ENCODE data around the gene CCDC158.
"Not testable (repeated sequence)": the region's sequence is repeated elsewhere in the genome, so short reads cannot be mapped to it uniquely, and the experiment has no call there.

CCDC158 gene

GRCh38 chr4:76364763-76365162 lies 56.2 kb downstream of the CCDC158 start:
- DNase-seq: no peak

DNA sequence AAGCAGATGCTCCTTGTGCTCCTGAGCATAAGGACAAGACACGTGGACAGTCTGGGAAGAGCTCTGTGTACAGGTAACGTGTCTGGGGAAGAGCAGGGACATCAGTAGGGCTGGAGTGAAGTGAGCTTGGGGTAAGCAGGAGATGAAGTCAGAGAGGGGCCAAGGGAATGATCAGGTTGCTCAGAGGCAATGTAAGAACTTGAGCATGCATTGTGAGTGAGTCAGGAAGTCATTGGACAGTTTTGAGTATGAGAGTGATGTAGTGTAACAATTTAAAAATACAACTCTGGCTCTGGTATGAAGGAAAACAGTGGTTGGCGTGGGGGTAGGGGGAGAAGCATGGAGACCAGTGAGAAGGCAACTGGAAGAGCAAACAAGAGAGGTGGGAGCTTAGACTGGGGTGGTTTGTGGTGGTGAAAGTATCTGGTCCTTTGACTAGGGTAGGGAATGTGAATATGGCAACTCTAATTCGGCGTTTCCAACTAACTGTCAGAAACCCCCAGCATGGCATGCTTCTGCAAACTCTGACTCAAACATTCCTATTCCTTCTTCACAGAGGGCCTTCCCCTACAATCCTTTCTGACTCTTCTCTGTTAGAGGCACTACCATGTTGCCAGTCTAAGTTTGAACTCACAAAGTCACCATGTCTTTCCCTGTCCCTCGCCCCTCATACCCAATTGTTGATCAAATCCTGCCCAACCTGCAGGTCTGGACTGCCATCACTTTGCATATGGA lies 57.2 kb downstream of the CCDC158 start:
- no peak for DNase-seq

DNA sequence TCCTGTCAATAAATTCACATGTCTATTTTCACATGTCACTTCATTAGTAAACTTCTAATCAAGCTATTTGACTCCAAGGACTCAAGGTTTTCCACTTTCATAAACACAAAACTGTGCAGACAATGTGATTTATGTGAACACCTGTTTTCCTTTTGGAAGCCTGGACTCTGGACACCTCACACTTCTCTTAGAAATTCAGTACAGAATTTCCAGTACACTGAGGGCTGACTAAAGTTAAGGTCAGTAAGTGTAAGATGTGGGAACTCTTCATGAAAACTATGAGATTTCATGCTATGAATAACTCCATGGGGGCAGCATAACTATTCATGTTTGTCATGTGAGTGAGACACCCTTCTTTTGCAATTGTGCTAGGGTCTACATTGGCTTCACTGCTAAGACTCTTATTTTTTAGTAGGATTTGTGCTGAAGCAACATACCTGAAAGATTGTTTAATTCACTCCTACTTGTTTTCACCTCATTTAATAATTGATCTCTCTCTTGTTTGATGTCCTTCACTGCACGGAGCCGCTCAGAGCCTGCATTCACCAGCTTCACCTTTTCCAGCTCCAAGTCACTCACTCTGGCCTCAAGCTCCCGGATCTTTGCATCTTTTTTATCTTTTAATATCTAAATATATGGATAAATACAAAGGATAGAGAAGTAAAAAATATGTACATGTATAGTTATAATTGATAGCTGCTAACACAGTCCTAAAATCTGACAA lies 59.1 kb downstream of the CCDC158 start:
- no peak for DNase-seq

GRCh38 chr4:76359881-76360466 lies 61.0 kb downstream of the CCDC158 start:
- not testable (repeated sequence) for DNase-seq

DNA sequence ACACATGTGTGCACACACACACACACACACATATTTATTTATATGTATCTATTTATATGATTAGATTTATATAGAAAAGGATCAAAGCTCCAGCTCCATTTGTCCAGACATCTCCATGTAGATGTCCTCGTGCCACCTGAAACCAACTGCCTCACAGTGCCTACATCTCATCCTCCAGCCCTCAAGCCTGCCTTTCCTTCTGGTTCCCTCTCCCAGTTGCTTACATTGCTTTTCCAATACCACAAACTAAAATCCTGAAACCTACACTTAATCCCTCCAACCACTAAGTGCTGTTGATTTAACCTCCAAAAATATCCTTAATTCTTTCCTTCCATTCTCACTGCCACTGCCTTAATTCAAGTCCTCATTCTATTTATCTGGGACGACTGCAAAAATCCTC lies 63.0 kb downstream of the CCDC158 start:
- no peak for DNase-seq

DNA sequence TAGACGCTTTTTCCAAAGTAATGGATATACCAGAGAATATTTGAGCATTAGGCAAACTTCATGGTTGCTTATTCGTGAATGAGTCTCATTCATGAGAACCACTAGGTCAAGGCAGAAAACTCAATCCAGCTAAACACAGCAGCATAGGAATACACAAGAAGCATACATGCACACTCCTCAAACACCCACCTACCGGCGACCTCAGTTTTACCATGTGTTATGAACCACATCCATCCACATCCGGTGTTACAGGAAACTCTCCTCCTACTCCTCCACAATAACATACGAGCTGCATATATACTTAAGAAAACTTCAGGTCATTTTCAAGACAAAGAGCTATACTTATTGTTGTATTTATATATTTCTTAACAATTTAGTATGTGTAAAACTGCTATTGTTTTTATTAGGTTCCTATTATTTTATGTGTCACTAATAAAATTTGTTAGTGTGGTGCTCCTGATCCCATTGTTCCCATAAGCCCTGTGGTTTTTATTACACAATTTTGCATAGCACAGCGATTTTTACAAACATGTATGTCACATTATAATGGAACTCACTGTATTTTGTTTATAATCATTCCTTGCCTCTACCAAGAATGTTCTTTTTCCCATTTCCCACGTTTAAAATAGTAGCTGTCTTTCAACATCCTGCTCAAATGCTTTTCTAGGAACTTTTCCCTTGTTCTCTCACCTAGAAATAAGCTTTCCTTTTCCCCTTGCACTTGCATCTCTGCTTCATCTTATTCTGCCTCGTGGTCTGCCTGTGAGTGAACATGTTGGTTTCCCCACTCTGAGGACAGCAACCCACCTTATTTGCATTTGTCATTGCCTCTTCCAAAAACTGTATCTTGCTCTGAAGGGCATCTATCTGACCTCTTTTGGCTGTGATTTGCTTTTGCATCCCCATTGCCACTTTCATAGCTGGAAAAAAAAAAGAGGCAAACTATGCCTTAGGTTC lies 66.1 kb downstream of the CCDC158 start:
- no peak for DNase-seq

DNA sequence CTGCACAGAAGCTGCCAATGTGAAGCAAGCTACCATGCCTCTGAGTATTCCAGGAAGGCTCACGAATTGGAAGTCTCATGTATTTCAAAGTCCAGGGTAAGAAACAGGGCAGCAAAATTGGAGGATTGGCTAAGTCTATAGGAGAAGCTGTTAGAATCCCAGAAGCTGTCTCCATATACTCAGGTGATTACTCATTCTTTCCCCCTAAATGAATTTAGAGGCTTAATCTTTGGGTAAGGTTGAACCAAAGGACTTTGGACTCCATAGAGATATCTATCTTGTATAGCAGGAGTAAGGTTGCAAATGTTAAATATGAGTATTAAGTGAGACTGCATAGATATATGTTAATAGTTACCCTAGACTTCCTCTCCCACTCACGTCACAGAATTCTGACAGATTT lies 78.1 kb downstream of the CCDC158 start:
- no peak for DNase-seq

- DNase-seq: no peak
Observed at GRCh38 chr4:76342191-76342590, 78.8 kb downstream of the CCDC158 start.

- DNase-seq: no peak
Observed at GRCh38 chr4:76341063-76341462, 79.9 kb downstream of the CCDC158 start.

DNA sequence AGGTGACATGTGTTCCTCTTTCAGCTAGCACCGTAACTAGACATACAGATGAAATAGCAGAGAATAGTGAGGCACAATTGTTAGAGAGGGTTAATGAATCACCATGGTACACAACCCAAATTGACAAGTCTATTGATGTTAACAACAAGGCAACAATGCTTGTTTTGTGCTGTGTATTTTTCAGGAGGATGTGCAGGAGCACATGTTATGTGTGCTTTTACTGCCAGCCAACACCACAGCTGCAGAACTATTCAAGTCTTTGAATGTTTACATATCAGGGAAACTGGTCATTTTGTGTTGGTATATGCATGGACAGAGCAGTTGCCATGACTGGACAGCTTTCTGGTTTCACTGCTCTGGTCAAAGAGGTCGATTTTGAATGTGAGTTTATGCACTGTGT lies 81.6 kb downstream of the CCDC158 start:
- no peak for DNase-seq

DNA sequence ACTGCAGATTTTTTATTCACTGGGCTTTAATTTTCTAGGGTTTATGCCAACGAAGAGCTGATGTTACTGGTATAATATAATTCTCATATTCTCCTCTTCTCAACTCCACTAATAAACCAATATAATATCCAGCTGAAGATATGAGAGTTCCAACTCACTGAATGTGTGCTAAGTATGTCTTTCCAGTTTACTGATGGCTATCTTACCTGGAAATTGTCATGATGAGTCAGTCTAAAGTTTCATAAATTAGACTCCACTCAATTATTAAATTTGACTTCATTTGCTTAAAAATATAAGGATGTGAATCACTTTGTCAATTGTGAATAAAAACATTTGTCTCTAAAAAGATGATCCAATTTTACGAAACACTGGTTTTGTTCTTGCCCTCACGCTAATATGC lies 86.1 kb downstream of the CCDC158 start:
- DNase-seq: no peak

DNA sequence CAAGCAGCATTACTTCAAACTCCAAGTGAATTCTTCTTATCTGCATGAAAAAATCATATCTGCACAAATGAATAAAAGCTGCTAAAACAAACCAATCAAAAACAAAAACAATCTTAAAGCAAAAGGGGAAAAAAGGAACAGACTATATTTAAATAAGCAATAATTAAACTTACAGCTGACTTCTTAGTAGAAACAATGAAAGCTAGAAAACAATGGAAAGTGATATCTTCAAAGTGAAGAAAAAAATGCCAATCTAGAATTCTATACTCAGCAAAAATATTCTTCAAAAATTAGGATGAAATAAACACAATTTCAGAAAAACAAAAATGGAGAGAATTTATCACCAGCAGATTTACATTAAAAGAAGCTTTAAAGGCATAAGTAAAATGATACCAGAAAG lies 94.4 kb downstream of the CCDC158 start:
- DNase-seq: no peak

GRCh38 chr4:76325072-76325471 lies 95.9 kb downstream of the CCDC158 start:
- no peak for DNase-seq

- no peak for DNase-seq
Observed at GRCh38 chr4:76322236-76322635, 98.7 kb downstream of the CCDC158 start.

- DNase-seq: no peak
Observed at GRCh38 chr4:76316131-76316530, 104.8 kb downstream of the CCDC158 start.

DNA sequence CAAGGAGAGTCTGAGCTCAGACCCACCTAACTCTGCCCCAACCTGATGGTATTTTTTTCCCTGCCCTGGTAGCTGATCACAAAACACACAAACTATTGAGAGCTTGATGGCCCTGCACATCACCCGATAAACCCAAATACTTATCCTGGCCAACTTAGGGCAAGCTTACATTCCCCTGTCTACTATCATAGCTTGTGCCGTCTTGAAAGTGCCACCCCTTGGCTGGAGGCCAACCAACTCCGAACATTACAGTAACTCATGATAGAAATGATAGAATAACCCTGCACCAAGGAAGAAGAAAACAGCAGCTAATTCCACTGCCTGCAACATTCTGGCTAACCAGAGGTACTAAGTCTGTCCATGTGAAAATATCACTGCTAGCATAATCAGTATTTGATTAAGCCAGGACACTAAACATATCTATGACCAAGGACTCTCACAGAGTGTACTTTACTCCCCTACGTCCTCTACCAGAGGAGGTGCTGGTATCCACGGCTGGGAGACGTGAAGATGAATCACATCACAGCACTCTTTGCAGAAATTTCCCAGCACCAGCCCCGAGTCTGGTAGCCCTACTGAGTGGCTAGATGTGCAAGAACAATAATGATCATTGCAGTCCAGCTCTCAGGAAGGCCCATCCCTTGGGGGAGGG lies 105.5 kb downstream of the CCDC158 start:
- no peak for DNase-seq

DNA sequence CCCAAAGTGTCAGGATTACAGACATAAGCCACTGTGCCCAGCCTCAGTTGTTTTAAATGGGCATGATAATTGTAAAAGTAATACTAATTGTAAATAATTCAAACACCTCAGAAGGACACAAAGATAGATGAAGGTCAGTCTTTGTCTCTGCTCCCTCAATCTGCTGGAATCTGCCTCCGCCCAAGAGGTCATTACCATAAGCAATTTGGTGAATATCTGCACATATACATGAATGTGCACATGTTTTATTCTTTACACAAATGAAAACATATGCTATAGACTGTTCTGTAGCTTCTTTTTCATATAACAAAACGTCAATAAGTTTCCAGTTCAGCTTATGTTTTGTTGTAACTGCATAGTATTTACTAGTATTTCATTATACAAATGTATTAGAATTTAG lies 107.4 kb downstream of the CCDC158 start:
- no peak for DNase-seq

GRCh38 chr4:76312457-76312856 lies 108.5 kb downstream of the CCDC158 start:
- no peak for DNase-seq

DNA sequence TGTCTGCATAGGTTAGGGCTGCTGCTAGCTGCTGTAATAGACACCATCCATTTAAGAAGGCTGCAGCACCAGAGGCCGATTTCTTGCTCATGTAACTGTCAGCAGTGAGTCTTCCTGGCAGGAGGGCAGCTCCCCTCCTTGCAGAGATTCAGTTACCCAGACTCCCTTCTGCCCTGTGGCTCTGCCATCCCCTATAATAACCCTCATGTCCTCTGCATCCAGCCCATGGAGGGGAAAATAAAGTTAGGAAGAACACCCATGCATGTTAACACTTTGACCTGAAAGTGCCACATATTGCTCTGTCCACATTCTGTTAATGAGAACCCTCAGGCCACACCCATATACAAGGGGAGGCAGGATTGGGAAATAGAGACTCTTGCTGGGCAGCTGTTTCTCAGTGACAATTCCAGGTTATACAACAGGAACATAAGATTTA lies 109.0 kb downstream of the CCDC158 start:
- DNase-seq: no peak

- DNase-seq: no peak
Observed at GRCh38 chr4:76310683-76311082, 110.3 kb downstream of the CCDC158 start.

GRCh38 chr4:76309939-76310550 lies 110.9 kb downstream of the CCDC158 start:
- DNase-seq: no peak

- no peak for DNase-seq
Observed at GRCh38 chr4:76308548-76308947, 112.4 kb downstream of the CCDC158 start.
